HepG2 (cell line): ENCODE measurements around the gene TXN2. TPM values are rescaled to one million over a fixed set of nuclear protein-coding genes. Genes with fewer than 3 reads are reported as not detected.

Experiments
- CC2D1A ChIP-seq: sonication (generic); formaldehyde crosslinking; IDR thresholded peaks from 2 replicates; pipeline ENCODE4 v1.8.1; 2023; ENCODE audit warnings: mild to moderate bottlenecking, missing genetic modification reagents
- ELF3 ChIP-seq: IDR thresholded peaks from 2 replicates; pipeline ENCODE4 v1.6.1; 2016; ENCODE audit warnings: missing genetic modification reagents, missing compliant biosample characterization
- GATAD2A ChIP-seq: IDR thresholded peaks from 2 replicates; pipeline ENCODE4 v1.6.1; 2016
- HDAC2 ChIP-seq: sonication (generic); formaldehyde crosslinking; IDR thresholded peaks from 2 replicates; pipeline ENCODE4 v1.4.0; 2020; ENCODE audit warnings: missing genetic modification reagents
- HNF1B ChIP-seq: sonication (generic); formaldehyde crosslinking; IDR thresholded peaks from 2 replicates; pipeline ENCODE4 v1.5.1; 2020; ENCODE audit warnings: mild to moderate bottlenecking, moderate library complexity, missing genetic modification reagents
- HOMEZ ChIP-seq: IDR thresholded peaks from 2 replicates; pipeline ENCODE4 v1.6.1; 2016; ENCODE audit warnings: low read depth
- JUND ChIP-seq: sonication (generic); formaldehyde crosslinking; IDR thresholded peaks from 2 replicates; pipeline ENCODE4 v1.8.0; 2022; ENCODE audit warnings: mild to moderate bottlenecking, missing genetic modification reagents
- KLF13 ChIP-seq: sonication (generic); formaldehyde crosslinking; IDR thresholded peaks from 2 replicates; pipeline ENCODE4 v1.4.0; 2020; ENCODE audit warnings: mild to moderate bottlenecking, missing genetic modification reagents
- PAWR ChIP-seq: sonication (generic); formaldehyde crosslinking; IDR thresholded peaks from 2 replicates; pipeline ENCODE4 v1.4.0; 2020; ENCODE audit warnings: missing genetic modification reagents, mild to moderate bottlenecking, borderline replicate concordance
- RXRA ChIP-seq: sonication (generic); formaldehyde crosslinking; IDR thresholded peaks from 2 replicates; pipeline ENCODE4 v1.5.1; 2020; ENCODE audit warnings: missing genetic modification reagents
- TBL1XR1 ChIP-seq: fragments of 150-350 bp; IDR thresholded peaks from 2 replicates; pipeline ENCODE4 v1.6.1; 2014; ENCODE audit warnings: borderline replicate concordance, low read length; ENCODE audit not compliant: partially characterized antibody
- ZFX ChIP-seq: sonication (generic); formaldehyde crosslinking; IDR thresholded peaks from 2 replicates; pipeline ENCODE4 v1.4.0; 2020; ENCODE audit warnings: mild to moderate bottlenecking, low read depth, missing genetic modification reagents, moderate library complexity
- ZNF501 ChIP-seq: sonication (generic); formaldehyde crosslinking; IDR thresholded peaks from 2 replicates; pipeline ENCODE4 v1.5.1; 2020; ENCODE audit warnings: mild to moderate bottlenecking, moderate library complexity, missing genetic modification reagents
- ZSCAN25 ChIP-seq: sonication (generic); formaldehyde crosslinking; IDR thresholded peaks from 2 replicates; pipeline ENCODE4 v1.8.0; 2022; ENCODE audit warnings: mild to moderate bottlenecking, missing genetic modification reagents
- polyA plus RNA-seq, 8 experiments: library from polyadenylated mRNA; depleted of rRNA in 3 of 8; stranded (reverse) in 7 of 8; unstranded in 1 of 8; fragments of >200 nt; fragmentation: Illumina TruSeq in 4 of 8; extraction: Trizol in 4 of 8; gene quantifications; 2 replicates each; pipeline versions ENCODE4 v1.2.1 to v1.2.3, GENCODE V29; 2011 to 2016; ENCODE audit warnings: low read depth in 4 of 8, missing spikeins in 1 of 8, mixed read lengths in 1 of 8; ENCODE audit not compliant: insufficient read depth in 1 of 8
- total RNA-seq, 5 experiments: library from RNA; depleted of rRNA; stranded (reverse); fragments of >200 nt; fragmentation: Illumina TruSeq; extraction: Trizol; gene quantifications; 2 replicates each; pipeline ENCODE4 v1.2.3, GENCODE V29; 2016; ENCODE audit warnings: low read depth in 1 of 5
- TF ChIP-seq, protein P1 (sequence below): sonication (generic); formaldehyde crosslinking; IDR thresholded peaks from 2 replicates; pipeline ENCODE4 v1.8.0; 2022; ENCODE audit warnings: missing genetic modification reagents, mild to moderate bottlenecking, moderate library complexity, borderline replicate concordance
- TF ChIP-seq, protein P2 (sequence below): IDR thresholded peaks from 2 replicates; pipeline ENCODE4 v1.4.0; 2020; ENCODE audit warnings: mild to moderate bottlenecking, missing genetic modification reagents

The TXN2 gene
- total and polyA plus RNA-seq, 2 of the 13 experiments (the other 11 are each of a cell fraction or from before 2014, with no cell fraction given): 41.4 to 109 TPM

DNA sequence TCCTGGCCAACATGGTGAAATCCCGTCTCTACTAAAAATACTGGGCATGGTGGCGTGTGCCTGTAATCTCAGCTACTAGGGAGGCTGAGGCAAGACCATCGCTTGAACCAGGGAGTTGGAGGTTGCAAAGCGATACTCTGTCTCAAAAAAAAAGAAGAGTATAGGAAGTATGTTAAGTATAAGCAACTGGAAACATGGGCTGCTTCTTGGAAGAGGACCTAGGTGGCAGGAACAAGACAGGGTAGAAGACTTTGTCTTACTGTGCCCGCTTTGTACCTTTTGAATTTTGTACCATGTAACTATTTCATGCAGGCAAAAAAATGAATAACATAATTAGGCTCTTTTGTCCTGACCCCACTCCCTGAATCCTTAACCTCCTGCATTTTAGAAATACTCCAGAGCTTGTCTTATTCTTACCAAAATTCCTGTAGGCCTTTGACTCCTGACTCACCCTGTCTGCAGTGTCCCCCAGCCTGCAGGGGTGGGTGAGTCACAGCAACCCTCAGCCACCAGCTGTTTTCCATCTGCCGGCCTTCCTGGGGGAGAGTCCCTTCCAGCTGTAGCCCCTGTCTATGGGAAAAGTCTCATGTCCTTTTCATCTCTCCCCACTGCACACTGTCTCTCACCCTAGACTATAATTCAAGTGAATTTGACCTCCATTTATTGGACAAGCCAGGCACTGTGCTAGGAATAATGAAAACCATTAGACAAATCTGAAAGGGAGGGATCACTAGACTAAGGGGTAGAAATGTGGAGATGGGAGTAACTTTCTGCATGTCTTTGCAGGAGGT lies 41.8 kb downstream of the TXN2 start (continued):
- TF ChIP-seq HOMEZ (CRISPR knock-in tag): 0 out of 2 replicates have a peak, but pooled peaks have one; percentile 19
- TF ChIP-seq HNF1B (CRISPR knock-in tag): peak; percentile 52
- no peak for TF ChIP-seq PAWR (CRISPR knock-in tag)
- 0 out of 2 replicates have a peak, but pooled peaks have one; percentile 17 for TF ChIP-seq HDAC2 (CRISPR knock-in tag)
- peak; percentile 8; the same call in 1 of the 2 replicates for TF ChIP-seq GATAD2A (CRISPR knock-in tag)
- TF ChIP-seq KLF13 (CRISPR knock-in tag): no peak
- no peak for TF ChIP-seq CC2D1A (CRISPR knock-in tag)
- TF ChIP-seq ZFX (CRISPR knock-in tag): peak; percentile 33; the same call in 1 of the 2 replicates
- peak; percentile 32; the same call in 1 of the 2 replicates for TF ChIP-seq ELF3
- no peak for TF ChIP-seq JUND
- TF ChIP-seq RXRA (CRISPR knock-in tag): no peak; the same call in 1 of the 2 replicates
- peak; percentile 54 for TF ChIP-seq TBL1XR1
- TF ChIP-seq, protein P1, sequence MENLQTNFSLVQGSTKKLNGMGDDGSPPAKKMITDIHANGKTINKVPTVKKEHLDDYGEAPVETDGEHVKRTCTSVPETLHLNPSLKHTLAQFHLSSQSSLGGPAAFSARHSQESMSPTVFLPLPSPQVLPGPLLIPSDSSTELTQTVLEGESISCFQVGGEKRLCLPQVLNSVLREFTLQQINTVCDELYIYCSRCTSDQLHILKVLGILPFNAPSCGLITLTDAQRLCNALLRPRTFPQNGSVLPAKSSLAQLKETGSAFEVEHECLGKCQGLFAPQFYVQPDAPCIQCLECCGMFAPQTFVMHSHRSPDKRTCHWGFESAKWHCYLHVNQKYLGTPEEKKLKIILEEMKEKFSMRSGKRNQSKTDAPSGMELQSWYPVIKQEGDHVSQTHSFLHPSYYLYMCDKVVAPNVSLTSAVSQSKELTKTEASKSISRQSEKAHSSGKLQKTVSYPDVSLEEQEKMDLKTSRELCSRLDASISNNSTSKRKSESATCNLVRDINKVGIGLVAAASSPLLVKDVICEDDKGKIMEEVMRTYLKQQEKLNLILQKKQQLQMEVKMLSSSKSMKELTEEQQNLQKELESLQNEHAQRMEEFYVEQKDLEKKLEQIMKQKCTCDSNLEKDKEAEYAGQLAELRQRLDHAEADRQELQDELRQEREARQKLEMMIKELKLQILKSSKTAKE (CRISPR knock-in tag): peak; percentile 23; the same call in 1 of the 2 replicates
- TF ChIP-seq, protein P2, sequence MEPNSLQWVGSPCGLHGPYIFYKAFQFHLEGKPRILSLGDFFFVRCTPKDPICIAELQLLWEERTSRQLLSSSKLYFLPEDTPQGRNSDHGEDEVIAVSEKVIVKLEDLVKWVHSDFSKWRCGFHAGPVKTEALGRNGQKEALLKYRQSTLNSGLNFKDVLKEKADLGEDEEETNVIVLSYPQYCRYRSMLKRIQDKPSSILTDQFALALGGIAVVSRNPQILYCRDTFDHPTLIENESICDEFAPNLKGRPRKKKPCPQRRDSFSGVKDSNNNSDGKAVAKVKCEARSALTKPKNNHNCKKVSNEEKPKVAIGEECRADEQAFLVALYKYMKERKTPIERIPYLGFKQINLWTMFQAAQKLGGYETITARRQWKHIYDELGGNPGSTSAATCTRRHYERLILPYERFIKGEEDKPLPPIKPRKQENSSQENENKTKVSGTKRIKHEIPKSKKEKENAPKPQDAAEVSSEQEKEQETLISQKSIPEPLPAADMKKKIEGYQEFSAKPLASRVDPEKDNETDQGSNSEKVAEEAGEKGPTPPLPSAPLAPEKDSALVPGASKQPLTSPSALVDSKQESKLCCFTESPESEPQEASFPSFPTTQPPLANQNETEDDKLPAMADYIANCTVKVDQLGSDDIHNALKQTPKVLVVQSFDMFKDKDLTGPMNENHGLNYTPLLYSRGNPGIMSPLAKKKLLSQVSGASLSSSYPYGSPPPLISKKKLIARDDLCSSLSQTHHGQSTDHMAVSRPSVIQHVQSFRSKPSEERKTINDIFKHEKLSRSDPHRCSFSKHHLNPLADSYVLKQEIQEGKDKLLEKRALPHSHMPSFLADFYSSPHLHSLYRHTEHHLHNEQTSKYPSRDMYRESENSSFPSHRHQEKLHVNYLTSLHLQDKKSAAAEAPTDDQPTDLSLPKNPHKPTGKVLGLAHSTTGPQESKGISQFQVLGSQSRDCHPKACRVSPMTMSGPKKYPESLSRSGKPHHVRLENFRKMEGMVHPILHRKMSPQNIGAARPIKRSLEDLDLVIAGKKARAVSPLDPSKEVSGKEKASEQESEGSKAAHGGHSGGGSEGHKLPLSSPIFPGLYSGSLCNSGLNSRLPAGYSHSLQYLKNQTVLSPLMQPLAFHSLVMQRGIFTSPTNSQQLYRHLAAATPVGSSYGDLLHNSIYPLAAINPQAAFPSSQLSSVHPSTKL (CRISPR knock-in tag): peak; percentile 22; the same call in 1 of the 2 replicates
- peak; percentile 43; the same call in 1 of the 2 replicates for TF ChIP-seq ZNF501
- peak; percentile 89 for TF ChIP-seq ZSCAN25 (CRISPR knock-in tag)
